Putamen (tissue), 1 donor: ENCODE results near the gene DPPA3.
"Not testable (repeated sequence)": the region's sequence is repeated elsewhere in the genome, so short reads cannot be mapped to it uniquely, and the experiment has no call there.

Experiments used
- DNase-seq: peaks from one replicate; pipeline ENCODE4 v3.0.0-alpha.2; 2016; ENCODE audit warnings: low spot score

The DPPA3 gene

DNA sequence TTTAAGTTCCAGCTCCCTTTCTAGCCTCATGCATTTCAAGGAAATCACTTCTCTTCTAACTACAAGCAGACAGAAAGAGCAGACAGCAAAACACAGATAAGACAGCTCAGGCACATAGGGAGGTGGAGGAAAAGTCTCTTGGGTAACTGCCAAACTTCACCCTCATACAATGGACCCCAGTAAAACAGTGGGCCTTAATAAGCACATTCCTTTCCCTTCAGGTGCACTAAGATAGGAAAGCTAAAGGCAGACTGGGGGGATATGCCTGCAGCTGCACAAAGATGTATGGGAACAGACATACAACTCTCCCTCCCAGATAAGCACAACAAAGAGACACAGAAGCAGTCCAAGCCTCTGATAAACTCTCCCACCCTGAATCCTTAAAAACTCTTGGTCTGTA is 19.8 kb downstream of the DPPA3 start:
- DNase-seq = not testable (repeated sequence)

DNA sequence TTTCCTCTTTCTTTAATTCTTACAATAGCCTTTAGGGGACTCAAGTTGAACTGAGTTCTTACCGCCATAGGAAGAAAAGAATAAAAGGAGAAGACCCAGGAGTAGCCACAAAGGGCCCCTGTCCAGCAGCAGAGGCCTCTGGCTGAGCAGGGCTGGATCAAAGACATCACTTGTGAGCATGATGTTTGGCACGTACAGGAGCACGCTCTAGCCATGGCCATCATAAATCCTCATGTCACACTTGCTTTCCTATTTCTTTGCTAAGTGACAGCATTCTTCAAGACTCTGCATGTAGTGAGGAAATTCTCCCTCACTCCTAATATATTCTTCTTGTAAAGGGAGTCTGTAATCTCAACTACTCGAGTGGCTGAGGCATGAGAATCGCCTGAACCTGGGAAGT is 20.3 kb downstream of the DPPA3 start:
- DNase-seq = no peak

DNA sequence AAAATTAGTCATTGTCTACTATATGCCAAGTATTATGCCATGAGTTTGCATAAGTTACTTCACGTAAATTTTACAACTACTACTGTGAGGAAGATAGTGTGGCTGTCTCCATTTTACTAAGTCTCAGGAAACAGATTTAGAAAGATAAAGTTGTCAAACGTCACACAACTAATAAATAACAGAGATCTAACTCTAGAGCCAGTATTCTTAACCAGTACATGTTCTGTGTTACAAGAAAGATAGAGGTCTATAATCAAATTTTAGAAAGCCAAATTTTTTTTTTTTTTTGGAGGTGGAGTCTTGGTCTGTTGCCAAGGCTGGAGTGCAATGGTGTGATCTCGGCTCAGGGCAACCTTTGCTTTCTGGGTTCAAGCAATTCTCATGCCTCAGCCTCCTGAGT is 21.8 kb downstream of the DPPA3 start:
- DNase-seq = no peak

DNA sequence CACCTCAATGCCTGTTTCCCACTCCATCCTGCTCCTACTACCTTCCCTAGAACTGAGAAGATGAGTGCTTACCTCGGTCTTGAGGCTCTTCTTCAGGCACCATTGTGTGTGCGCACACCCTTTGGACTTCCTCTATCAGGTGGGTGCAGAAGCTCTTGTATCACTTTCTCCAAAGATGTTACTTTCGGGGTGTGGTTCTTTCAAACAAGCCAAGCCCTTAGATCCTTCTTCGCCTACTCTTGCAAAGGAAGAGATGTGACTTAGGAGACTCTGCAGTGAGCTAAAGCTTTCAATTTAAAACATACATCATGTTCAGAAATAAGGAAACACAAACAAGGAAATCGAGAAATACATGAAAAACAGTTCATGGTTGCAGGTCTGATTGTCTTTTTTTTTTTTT is 36.0 kb downstream of the DPPA3 start, which contains the start of gene CLEC4C:
Gene CLEC4C (minus strand): TSS at position 130 of the 400 bp plus-strand sequence. CDS start 27 bp downstream, at position 103.
- DNase-seq = no peak

DNA sequence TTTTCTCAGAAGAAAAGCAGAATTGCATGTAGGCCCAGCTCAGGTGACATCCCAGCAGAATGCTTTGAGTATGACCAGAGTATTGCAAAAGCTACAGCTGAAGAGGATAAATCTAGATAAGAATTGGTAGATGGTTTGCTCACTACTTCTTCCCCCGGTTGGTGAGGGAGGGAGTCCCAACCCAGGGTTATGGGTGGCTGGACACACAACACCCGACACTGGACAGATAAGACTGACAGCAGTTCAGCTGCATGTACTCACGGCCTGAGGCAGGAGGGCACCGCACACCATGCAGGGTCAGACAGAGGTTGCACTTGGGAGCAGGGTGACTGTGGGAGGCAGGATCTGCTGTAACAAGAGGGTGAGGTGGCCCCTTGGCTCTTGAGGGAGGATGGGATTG is 37.6 kb downstream of the DPPA3 start:
- DNase-seq = no peak

DNA sequence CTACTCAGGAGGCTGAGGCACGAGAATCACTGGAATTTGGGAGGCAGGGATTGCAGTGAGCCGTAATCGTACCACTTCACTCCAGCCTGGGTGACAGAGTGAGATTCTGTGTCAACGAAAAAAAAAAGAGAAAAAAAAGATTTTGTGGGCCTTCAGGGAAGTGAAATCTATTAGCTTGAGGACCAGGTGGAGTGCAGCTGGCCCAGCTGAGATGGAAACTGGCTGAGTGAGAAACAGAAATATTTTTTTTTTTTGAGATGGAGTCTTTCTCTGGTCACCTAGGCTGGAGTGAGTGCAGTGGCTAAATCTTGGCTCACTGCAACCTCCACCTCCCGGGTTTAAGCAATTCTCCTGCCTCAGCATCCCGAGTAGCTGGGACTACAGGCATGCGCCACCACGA is 38.2 kb downstream of the DPPA3 start:
- DNase-seq = no peak

DNA sequence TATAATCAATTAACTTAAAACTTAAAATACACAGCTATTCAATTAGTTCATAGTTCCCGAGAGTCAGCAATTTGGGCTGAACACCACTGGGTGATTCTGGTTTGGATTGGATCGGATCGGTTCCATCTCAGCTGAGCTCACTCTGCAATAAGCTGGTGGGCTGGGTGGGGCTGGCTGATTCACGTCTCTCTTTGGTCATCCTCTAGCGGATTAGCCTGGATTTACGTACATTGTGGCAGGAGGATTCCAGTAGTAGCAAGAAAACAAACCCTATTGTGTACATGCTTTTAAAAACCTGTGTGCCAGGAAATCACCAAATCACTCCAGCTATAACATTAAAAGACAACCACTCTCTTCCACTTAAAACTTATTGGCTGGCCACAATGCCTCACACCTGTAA is 39.1 kb downstream of the DPPA3 start:
- no peak for DNase-seq

DNA sequence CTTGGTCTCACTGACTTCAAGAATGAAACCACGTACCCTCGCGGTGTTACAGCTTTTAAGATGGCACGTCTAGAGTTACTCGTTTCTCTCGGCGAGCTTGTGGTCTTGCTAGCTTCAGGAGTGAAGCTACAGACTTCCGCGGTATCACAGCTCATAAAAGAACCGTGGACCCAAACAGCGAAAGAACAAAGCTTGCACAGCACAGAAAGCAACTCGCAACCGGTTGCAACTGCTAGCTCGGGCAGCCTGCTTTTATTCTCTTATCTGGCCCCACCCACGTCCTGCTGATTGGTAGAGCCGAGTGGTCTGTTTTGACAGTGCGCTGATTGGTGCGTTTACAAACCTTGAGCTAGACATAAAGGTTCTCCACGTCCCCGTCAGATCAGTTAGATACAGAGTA is 40.2 kb downstream of the DPPA3 start:
- no peak for DNase-seq

DNA sequence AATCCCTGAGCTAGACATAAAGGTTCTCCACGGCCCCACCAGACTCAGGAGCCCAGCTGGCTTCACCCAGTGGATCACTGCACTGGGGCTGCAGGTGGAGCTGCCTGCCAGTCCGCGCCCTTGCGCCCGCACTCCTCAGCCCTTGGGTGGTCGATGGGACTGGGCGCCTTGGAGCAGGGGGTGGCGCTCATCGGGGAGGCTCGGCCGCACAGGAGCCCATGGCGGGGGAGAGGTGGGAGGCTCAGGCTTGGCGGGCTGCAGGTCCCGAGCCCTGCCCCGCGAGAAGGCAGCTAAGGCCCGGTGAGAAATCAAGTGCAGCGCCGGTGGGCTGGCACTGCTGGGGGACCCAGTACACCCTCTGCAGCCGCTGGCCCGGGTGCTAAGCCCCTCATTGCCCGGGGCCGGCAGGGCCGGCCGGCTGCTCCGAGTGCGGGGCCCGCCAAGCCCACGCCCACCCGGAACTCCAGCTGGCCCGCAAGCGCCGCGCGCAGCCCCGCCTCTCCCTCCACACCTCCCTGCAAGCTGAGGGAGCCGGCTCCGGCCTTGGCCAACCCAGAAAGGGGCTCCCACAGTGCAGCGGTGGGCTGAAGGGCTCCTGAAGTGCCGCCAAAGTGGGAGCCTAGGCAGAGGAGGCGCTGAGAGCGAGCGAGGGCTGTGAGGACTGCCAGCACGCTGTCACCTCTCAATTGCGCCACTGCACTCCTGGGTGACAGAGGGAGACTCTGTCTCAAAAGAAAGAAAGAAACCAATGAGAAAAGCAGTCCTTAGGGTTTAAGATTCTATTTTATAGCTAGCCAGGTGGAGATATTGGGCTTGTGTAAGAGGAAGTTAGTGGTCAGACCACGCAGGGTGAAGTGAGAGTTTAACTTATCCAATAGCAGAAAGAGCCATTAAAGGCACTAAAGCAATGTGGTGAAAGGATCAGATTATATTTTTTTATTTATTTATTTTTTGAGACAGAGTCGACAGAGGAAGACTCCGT is 41.0 kb downstream of the DPPA3 start:
- not testable (repeated sequence) for DNase-seq

DNA sequence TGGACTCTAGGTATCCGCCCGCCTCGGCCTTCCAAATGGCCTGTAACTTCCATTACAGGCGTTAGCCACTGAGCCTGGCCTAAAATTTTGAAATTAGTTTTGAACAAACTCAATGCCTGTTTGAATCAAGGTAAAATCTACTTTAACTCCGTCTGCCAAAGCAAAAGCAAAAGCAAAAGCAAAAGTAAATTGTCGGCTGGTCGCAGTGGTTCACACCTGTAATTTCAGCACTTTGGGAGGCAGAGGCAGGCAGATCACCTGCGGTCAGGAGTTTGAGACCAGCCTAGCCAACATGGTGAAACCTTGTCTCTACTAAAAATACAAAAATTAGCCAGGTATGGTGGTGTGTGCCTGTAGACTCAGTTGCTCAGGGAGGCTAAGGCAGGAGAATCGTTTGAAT is 44.4 kb downstream of the DPPA3 start:
- DNase-seq = not testable (repeated sequence)

DNA sequence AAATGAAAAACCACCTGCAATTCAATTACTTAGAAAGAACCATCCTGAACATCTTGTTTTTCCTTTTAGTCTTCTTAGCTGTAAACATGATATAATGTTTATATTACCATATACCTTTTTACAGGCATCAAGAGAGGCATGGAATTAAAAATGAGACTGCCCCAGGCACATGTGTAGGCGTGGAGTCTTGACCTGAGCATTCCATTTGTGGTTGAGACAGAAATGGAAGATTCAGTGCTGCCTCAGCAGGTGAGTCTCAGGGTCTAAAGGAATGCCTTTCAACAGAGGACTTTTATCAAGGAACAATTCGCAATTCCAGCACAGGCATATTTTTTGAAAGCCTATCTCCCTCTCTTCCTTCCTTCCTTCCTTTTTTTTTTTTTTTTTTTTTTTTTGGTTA is 45.8 kb downstream of the DPPA3 start:
- DNase-seq = no peak

DNA sequence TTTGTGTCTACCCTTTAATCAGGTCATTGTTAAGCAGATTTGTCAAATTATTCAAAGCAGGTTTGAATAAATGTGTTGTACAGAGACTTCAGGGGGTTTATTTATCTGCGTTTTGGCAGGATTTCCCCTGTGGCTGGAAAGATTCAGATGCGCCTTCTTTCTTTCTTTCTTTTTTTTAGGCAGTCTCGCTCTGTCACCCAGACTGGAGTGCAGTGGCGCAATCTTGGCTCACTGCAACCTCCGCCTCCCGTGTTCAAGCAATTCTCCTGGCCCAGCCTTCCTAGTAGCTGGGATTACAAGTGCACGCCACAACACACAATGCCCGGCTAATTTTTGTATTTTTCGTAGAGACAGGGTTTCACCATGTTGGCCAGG is 47.5 kb downstream of the DPPA3 start:
- no peak for DNase-seq
